Body of pancreas (tissue), 4 donors: ENCODE results near the gene ARRB2.

Experiments
- CTCF ChIP-seq, 7 experiments: fragments of 450-650 bp in 4 of 7; fragments of 200-600 bp in 3 of 7; sonication (generic) in 3 of 7; IDR thresholded peaks; one replicate each; pipeline ENCODE4 v1.5.1; 2016 to 2019; ENCODE audit warnings: antibody characterized with exemption in 7 of 7
- POLR2A ChIP-seq, 3 donors: fragments of 450-650 bp; IDR thresholded peaks; one replicate each; pipeline ENCODE4 v1.6.1; 2016; ENCODE audit warnings: antibody characterized with exemption in 3 of 3, mild to moderate bottlenecking in 2 of 3

- TF ChIP-seq CTCF (IDR thresholded peaks at IDR 0.05): no peak
- TF ChIP-seq POLR2A (IDR thresholded peaks at IDR 0.05): no peak
Measured at GRCh38 chr17:4753392-4753791, 43.0 kb downstream of the ARRB2 start.
